HFFc6 (cell line): ENCODE measurements around the gene MSANTD2. TPM values are rescaled to one million over a fixed set of nuclear protein-coding genes. Genes with fewer than 3 reads are reported as not detected.

Source experiments
- DNase-seq: peaks from one replicate; pipeline ENCODE4 v3.0.0-alpha.2; 2018
- H3K27ac Mint-ChIP-seq: 2 replicates; pipeline ENCODE4 v1.8.0; 2020; ENCODE audit warnings: mild to moderate bottlenecking, mixed read lengths
- H3K27me3 Mint-ChIP-seq: 2 replicates; pipeline ENCODE4 v1.8.0; 2021; ENCODE audit warnings: mild to moderate bottlenecking, moderate library complexity, mixed read lengths; ENCODE audit not compliant: insufficient read depth
- H3K36me3 Mint-ChIP-seq: 2 replicates; pipeline ENCODE4 v1.8.0; 2021; ENCODE audit warnings: low read depth, mixed read lengths
- H3K4me1 Mint-ChIP-seq: 2 replicates; pipeline ENCODE4 v1.8.0; 2020; ENCODE audit warnings: low read depth, mixed read lengths
- H3K4me3 Mint-ChIP-seq: 2 replicates; pipeline ENCODE4 v1.8.0; 2020; ENCODE audit warnings: mild to moderate bottlenecking, moderate library complexity, mixed read lengths
- H3K9me3 Mint-ChIP-seq: 2 replicates; pipeline ENCODE4 v1.8.0; 2020; ENCODE audit warnings: mild to moderate bottlenecking, mixed read lengths
- total RNA-seq, 6 experiments: library from RNA; stranded (reverse); fragmentation: NEBNext Ultra II Directional; extraction: Animal tissue kit (Norgen Biotek cat#: 25700); gene quantifications; 2 replicates in 1 of 6; 3 replicates in 5 of 6; pipeline ENCODE4 v1.2.3, GENCODE V29; 2021
- TF ChIP-seq, protein P1 (sequence below): fragments of 200-600 bp; sonication (generic); IDR thresholded peaks from 2 replicates; pipeline ENCODE4 v1.5.0; 2021; ENCODE audit warnings: antibody characterized with exemption, mild to moderate bottlenecking

The MSANTD2 gene
- total RNA-seq, 6 experiments from 2014 or later, result 4.4 to 7.1 (median 5.8) TPM

DNA sequence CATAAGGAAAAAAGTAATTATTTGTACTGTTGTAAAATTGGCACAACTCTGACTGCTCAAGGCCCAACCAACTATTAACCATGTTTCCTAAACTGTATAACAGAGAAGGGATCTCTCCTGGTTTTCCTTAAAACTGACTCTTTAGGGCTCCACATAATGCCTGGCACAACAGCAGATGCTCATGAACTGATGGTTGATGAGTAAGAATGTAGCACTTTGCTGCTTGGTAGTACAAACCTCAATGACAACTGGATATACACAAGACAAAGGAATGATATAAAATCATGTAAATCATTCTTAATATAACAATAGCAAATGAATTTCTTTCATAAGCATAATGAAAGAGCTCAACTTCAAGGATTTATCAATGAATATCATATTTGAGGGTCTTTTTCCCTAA, 11.7 kb downstream of the MSANTD2 start:
- no peaks in the 10 kb centered on the region for H3K36me3 Mint-ChIP-seq
- no peak overlapping the region for H3K27ac Mint-ChIP-seq

GRCh38 chr11:124784051-124784450, 16.2 kb downstream of the MSANTD2 start:
- Mint-ChIP-seq H3K4me1 (peaks cover 10% of the 10 kb centered on the region), H3K27me3 (no peaks in the 10 kb centered on the region; the same call in 1 of the 2 replicates), H3K9me3 (no peaks in the 10 kb centered on the region), H3K27ac (no peak overlapping the region), H3K36me3 (no peaks in the 10 kb centered on the region), H3K4me3 (no peak overlapping the region)
- TF ChIP-seq, protein P1, sequence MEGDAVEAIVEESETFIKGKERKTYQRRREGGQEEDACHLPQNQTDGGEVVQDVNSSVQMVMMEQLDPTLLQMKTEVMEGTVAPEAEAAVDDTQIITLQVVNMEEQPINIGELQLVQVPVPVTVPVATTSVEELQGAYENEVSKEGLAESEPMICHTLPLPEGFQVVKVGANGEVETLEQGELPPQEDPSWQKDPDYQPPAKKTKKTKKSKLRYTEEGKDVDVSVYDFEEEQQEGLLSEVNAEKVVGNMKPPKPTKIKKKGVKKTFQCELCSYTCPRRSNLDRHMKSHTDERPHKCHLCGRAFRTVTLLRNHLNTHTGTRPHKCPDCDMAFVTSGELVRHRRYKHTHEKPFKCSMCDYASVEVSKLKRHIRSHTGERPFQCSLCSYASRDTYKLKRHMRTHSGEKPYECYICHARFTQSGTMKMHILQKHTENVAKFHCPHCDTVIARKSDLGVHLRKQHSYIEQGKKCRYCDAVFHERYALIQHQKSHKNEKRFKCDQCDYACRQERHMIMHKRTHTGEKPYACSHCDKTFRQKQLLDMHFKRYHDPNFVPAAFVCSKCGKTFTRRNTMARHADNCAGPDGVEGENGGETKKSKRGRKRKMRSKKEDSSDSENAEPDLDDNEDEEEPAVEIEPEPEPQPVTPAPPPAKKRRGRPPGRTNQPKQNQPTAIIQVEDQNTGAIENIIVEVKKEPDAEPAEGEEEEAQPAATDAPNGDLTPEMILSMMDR, result no peak
- DNase-seq, result no peak

More for the DNA sequence above, 11.7 kb downstream of the MSANTD2 start:
- Mint-ChIP-seq H3K27me3 (no peaks in the 10 kb centered on the region), H3K4me3 (no peak overlapping the region), H3K9me3 (no peaks in the 10 kb centered on the region), H3K4me1 (peaks cover 31% of the 10 kb centered on the region)
- no peak for DNase-seq
- TF ChIP-seq, protein P1, result no peak

GRCh38 chr11:124783002-124783401, 17.2 kb downstream of the MSANTD2 start:
- DNase-seq, result no peak
- TF ChIP-seq, protein P1, result no peak
- no peak overlapping the region for H3K27ac Mint-ChIP-seq

DNA sequence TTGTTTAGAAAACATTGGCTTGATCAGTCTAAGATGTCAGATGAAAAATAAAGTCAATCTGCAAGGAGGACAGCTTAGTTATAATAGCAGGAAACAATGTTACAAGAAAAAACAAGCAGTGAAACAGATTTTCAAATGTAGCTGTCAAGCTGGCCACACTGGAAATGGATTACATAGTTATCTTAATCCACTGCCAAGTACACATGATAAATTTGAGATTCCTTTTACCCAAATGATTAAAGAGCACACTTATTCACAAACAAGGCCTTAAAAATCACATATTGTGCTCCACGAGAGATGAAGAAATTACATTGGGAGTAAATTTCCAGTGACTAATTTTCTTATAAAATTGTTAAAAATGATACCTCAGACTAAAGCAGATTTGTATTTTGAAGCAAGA, 20.6 kb downstream of the MSANTD2 start:
- peaks cover 21% of the 10 kb centered on the region for H3K36me3 Mint-ChIP-seq
- H3K4me3 Mint-ChIP-seq, result no peak overlapping the region
- H3K27me3 Mint-ChIP-seq, result no peaks in the 10 kb centered on the region; the same call in 1 of the 2 replicates
- no peaks in the 10 kb centered on the region for H3K4me1 Mint-ChIP-seq
- DNase-seq, result no peak
- H3K27ac Mint-ChIP-seq, result no peak overlapping the region
- TF ChIP-seq, protein P1, result no peak
- no peaks in the 10 kb centered on the region for H3K9me3 Mint-ChIP-seq

More at GRCh38 chr11:124783002-124783401, 17.2 kb downstream of the MSANTD2 start:
- H3K4me1 Mint-ChIP-seq, result peaks cover 2% of the 10 kb centered on the region
- H3K27me3 Mint-ChIP-seq, result no peaks in the 10 kb centered on the region; the same call in 1 of the 2 replicates
- H3K36me3 Mint-ChIP-seq, result peaks cover 6% of the 10 kb centered on the region
- H3K4me3 Mint-ChIP-seq, result no peak overlapping the region
- H3K9me3 Mint-ChIP-seq, result no peaks in the 10 kb centered on the region

DNA sequence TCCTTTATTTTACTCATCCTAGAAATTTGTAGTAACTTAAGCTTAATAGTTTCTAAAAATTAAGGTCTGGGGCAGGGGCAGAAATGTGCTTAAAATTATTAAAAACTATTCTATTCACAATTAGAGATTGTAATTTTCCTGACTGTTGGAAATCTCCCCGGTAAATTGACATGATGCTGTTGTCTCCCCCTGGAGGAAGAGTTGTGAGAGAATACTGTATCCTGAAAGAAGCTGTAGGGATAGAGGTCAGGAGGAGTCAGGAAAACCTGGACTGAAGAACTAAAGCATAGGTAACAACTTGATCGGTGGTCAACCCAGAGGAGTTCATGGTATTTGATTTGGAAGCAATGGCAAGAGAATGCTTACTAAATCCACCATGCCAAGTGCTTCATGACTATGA, 21.9 kb downstream of the MSANTD2 start:
- H3K27ac Mint-ChIP-seq, result no peak overlapping the region
- DNase-seq, result no peak
- TF ChIP-seq, protein P1, result peak; percentile 54
- no peaks in the 10 kb centered on the region for H3K9me3 Mint-ChIP-seq
- no peak overlapping the region for H3K4me3 Mint-ChIP-seq
- peaks cover 21% of the 10 kb centered on the region for H3K36me3 Mint-ChIP-seq
- H3K27me3 Mint-ChIP-seq, result no peaks in the 10 kb centered on the region; the same call in 1 of the 2 replicates
- no peaks in the 10 kb centered on the region for H3K4me1 Mint-ChIP-seq
